IPS DF 4.7 (cell line): Measurements from ENCODE around the gene PRR7.
"Not testable (repeated sequence)": the region's sequence is repeated elsewhere in the genome, so short reads cannot be mapped to it uniquely, and the experiment has no call there.

Experiments
- DNase-seq: peaks from one replicate; pipeline ENCODE4 v3.0.0-alpha.2; 2013; ENCODE audit warnings: low spot score; ENCODE audit errors: extremely low read depth

Gene PRR7, protein sequence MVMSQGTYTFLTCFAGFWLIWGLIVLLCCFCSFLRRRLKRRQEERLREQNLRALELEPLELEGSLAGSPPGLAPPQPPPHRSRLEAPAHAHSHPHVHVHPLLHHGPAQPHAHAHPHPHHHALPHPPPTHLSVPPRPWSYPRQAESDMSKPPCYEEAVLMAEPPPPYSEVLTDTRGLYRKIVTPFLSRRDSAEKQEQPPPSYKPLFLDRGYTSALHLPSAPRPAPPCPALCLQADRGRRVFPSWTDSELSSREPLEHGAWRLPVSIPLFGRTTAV

DNA sequence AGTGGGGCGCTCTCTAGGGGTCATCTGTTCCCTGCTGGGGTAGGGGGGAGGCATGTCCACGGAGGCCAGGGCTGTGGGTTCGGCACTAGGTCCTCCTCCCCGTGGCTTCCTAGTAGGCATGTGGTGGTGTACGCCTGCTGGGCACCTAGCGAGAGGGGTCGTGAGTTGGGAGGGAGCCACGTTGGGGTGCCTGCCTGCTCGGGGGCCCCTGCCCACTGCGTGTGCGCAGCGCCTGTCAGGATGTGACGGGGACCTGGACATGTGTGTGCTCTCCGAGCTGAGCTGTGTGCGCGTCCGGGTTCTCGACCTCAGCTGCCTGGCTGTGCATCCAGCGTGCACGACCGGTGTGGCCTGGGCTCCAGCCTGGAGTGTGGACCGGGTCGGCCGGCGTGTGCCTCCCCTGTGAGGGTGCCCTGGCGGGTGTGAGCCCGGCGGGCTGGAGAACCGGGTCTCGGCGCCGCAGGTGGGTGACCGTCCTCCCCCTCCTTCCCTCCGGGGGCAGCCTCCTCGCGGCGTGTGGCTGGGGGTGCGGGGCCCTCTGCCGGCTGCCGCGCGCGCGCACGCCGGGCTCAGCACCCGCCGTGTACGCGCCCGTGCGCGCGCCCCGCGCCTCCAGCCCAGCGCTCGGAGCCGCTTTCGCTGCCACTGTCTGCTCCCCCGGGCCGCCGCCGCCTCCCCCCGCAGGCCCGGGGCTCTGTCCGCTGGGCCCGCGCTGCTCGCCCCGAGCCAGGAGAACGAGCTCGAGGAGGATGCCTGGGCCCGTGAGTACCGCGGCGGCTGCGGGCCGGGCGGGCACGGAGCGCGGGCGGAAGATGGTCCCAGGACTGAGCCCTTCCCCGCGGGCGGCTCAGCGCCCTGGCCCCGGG lies at the start of gene PRR7:
TSS of gene PRR7 (plus strand) at position 615 of the 866 bp plus-strand sequence. CDS start 8,254 bp downstream, outside the sequence.
- DNase-seq: no peak

DNA sequence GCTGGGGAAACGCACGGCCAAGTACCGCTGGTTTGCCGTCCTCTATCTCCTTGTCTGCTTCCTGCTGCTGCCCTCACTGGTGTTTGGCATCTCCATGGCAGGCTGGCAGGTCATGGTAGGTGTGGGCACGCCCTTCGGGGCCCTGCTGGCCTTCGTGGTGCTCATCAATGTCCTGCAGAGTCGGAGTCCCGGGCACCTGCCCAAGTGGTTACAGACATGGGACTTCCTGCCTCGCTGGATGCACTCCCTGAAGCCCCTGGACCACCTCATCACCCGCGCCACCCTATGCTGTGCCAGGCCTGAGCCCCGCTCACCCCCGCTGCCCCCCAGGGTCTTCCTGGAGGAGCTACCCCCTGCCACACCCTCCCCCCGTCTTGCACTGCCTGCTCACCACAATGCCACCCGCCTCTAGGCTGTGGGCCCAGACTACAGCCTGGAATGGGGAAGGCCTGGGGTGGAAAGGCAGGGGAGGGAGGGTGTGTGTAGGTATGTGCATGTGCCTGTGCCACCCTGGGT lies 48.7 kb upstream of the PRR7 start:
- no peak for DNase-seq

DNA sequence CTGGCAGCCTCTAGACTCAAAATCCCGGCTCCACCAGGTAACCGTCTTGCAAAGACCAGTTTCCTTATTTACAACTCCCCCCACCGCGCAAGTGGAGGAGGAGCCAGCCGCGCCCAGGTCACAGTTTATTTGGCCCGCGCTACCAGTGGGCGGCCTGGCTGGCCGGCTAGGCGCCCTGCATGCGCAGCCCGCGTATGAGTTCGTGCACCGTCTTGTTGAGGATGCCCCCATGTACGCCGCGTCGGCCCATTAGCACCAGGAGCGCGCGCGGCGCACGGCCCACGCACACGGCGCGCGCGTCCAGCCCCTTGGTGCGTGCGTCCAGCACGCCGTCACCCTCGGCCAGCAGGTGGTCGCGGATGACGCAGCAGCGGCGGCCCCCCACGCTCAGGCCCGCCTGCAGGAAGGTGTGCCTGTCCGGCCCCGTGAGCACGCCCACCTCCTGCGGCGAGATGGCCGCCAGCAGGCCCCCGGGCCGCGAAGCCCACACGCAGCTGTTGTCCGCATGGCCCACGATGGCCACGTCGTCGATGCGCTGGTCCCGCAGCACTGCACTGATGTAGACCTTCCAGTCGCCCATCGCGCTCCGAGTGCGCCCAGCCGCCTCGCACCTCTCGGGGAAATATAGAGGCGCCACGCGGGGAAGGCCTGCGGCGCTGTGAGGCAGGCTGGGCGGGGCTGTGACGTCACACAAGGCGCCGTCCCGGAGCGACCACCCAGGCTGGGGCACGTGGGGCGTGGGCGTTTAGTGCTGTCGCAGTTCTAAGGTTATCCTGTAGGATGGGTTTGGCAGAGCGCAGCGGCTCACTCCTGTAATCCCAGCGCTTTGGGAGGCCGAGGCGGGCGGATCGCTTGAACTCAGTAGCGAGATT lies 46.4 kb upstream of the PRR7 start, which contains the start of gene PFN3:
TSS of gene PFN3 (minus strand) at position 665 of the 872 bp plus-strand sequence. CDS start at position 580, 85 bp downstream.
- no peak for DNase-seq

DNA sequence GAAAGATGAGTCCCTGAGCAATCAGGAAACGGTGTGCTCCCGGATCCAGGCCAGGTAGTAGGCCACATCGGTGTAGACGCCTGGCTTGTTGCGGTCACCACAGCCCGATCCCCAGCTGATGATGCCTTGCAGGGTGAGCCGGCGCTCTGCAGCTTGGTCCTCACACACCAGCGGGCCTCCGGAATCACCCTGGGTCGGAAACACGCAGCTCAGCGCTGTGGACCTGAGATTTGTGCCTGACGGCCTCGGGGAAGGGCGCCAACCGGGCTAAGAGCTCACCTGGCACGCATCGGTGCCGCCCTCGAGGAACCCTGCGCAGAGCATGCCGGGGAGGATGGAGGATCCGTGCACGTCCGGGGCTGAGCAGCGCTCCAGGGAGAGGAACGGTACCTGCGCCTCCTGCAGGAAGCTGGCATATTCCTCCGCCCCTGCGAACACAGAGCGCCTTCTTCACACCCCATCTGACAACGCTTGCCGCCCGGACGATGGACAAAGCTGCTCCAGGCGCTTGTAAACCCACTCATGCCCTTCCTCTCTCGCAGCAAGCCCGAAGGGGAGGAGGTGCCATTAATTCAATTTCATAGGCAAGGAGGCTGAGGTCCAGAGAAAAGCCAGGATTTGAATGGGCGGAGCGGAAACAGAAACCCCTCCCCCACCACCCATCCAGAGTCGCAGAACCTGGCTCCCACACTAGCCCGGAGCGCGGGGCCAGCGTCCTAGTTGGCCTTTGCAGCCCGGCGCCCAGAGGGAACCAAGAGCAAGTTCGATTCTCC lies 44.2 kb upstream of the PRR7 start:
- no peak for DNase-seq

DNA sequence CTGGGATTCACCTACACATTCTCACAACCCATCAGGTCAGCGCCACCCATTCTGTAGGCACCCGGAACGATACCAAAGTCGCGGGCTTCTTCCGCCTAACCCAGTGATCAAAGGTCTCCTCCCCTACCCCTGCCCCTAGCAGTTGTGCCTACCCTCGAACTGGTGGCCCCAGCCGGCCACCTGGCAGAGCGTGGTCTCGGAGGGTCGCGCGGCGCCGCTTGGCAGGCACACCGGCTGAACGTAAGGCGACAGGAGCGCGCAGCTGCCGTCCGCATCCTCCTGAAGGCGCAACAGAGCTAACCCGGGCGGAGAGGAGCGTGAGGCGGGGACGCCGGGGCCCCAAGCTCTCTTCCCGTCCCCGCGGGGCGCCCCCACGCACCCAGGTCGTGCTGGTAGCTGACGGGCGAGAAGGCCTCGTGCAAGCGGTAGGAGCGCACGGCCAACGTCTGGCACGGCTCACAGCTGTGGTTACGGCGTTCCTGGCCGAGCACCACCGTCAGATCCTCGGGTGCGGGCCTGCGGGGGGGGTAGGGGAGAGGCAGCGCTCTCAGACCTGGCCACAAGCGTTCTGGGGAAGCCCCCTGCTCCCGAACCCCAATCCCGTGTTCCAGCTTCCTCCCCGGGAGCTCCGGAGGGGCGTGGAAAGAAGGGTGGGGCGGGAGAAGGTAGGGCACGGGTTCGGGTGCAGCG lies 43.4 kb upstream of the PRR7 start:
- DNase-seq: no peak

DNA sequence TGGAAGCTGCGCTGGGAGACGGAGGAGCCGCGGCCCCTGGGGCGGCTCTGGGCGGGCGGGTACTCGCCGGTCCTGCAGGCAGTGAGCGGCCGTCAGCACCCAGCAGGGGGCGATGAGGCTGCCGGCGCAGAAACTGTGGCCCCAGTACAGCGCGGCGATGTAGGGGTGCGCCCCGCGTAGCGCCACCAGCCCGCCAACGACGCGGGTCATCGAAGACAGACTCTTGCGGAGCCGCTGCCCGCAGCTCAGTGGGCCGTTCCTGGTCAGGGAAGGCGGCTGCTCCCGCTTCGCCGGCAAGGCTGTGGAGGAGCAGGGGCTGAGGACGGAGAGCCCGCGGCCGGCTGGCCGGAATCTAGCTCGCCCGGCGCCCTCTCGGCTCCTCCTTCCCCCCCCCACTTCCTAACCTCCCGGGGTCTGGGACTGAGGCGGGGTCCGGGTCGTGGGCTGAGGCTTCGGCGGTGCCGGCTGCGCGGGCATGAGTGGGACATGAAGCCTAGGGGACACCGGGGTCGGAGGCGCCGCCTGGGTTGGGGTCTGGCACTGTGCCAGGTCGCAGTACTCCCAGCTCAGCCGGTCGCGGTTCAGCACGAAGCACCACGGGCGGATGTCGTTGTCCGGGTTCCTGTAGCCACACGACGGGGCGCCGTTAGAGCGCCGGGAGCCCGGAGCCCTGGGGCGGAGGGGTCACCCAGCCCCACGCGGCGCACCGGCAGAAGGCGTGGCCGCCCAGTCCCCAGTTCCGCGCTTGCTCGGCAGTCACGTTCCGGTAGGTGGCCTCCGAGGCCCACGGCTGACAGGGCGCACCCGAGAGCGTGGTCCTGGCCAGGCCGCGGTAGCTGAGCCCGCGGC lies 42.6 kb upstream of the PRR7 start:
- DNase-seq: no peak

DNA sequence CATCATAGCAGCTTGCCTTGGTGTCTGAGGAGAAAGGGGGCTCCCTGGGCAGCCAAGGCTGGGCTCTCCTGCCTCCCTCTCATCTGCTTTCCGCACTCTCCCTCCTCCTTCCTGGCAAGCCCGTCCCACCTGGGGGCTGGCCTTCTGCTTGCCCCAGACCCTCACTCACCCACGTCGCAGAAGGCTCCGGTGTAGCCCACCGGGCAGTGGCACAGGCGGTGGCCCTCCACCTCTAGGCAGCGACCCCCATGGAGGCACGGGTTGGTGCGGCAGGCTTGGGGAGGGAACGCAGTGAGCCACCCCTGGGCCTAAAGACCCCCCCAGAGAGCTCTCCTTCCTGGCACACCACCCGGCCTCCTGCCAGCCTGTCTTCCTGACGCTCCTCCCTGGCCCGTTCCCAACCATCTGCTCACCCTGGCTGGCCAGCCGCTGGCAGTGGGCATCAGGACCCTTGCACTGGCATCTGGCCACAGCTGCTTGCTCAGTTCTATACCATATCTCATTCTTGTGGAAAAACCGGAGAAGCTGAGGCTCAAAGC lies 41.9 kb upstream of the PRR7 start:
- DNase-seq: no peak

DNA sequence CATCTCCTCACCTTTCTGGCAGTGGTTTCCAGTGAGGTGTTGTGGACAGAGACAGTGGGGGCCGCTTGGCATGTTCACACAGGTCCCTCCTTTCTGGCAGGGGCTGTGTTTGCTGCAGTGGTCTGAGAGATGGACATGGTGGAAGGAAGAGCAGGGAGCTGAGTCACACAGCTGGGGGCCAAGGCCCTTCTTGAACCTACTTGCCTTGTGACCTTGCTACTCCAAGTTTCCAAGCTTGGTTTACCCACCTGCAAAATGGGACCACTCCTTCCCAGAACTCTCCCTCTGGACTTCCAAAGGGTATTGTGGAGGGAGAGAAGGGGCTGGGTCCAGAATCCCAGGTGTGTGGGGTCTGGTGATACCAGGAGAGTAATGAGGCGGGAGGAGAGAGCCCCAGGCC lies 41.3 kb upstream of the PRR7 start:
- no peak for DNase-seq

DNA sequence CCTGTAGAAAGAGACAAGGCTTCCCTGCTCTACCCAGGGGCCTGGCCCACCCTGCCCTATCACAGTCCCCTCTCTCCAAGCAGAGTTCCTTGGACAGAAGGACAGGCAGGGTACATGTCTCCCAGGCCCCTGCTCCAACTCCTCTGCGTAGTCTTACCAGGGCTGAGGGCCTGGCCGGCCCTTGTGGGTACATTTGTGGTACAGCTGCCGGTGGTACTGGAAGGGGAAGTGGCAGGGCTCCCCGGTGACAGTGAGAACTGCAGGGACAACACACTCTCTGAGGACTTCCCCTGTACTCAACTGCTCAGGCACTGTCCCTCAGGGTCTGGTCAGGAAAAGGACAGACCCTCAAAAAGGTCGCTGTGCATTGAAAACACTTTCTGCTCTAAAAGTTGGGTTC lies 40.8 kb upstream of the PRR7 start:
- no peak for DNase-seq

DNA sequence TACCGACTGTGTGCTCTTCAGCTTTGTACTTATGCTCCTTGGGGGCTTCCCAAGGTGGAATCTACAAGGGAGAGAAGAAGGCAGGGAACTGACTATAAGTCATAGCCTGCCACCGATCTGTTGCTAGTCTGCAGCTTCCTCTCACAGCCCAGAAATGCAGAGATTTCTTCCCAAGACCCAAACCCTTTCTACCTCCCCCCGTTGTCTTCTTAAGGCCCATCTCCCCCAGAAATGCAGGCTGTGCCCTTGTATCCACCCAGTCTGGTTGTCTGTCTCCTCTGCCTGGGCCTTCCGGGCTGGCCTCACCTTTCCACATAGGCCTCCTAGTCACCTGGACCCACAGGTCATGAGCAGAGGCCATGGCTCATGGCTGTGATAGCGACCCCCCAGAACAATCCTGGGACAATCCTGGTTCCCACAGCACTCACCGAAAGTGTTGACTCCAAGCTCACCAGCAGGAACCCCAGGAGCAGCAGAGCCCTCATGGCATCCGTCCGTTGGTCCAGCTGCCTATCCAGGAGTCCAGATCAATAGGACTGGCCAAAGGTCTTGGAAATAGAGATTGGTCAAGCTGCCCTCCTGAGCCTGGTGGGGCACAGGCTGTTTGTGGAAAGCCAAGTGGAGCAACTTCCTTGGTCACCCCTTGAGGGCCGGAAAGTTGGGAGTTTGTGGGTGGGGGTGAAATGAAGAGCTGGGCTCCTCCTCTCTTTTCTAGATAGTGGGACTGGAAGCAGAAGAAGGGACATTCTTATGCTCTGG lies 37.4 kb upstream of the PRR7 start, which contains the start of gene F12:
TSS of gene F12 (minus strand) at position 522 of the 759 bp plus-strand sequence. CDS start at position 485, 37 bp downstream.
- no peak for DNase-seq

DNA sequence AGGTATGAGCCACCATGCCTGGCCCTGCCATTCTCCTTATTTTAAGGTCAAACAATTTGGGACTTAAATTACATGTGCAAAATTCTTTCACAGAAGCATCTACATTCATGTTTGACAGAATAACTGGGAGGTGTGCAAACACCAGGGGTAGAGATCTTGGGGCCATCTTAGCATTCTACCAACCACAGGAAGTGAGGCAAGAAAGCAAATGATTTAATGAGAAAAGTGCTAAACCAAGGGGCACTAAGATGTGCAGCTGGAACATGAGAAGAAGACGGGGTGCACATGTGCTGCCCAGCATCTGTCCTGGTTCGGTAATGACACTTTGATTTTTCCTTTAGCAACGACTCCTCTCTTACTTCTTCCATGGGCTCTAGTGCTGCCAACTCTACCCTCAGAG lies 36.0 kb upstream of the PRR7 start:
- no peak for DNase-seq

DNA sequence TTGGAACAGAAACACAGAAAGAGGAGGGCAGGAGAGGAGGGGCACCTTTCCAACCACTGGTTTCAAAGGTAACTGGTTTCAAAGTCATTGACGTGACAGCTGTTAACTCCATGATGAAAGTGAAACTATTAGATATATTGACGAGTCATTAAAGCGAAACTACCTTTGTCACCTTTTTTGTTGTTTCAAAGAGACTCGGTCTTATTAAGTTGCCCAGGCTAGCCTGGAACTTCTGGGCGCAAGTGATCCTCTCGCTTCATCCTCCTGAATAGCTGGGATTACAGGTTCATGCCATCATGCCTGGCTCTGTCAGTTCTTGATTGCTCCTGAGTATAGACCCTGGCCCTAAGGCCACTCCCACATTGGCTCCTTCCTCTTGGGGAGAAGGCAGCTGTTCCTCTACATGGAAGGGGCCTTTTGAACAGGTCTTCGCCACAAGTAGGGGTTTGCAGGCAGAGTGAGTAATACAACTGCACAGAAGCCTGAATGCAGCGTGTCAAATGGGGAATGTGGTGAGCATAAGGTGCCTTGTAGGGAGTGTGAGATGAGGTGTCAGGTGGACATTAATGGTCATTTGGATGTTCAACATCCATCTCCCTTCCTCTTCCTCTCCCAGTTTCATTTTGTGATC lies 33.9 kb upstream of the PRR7 start:
- no peak for DNase-seq

DNA sequence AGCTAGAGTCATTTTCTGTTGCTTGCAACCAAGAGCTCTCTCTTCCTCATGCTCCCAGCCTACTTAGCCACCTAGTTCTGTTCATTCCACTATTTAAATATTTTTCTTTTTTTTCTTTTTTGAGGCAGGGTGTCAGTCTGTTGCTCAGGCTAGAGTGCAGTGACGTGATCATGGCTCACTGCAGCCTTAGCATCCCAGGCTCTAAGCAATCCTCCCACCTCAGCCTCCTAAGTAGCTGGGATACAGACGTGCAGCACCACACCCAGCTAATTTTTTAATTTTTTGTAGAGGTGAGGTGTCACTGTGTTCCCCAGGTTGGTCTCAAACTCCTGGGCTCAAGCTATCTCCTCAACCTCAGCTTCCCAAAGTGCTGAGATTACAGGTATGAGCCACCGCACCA lies 32.1 kb upstream of the PRR7 start:
- no peak for DNase-seq

DNA sequence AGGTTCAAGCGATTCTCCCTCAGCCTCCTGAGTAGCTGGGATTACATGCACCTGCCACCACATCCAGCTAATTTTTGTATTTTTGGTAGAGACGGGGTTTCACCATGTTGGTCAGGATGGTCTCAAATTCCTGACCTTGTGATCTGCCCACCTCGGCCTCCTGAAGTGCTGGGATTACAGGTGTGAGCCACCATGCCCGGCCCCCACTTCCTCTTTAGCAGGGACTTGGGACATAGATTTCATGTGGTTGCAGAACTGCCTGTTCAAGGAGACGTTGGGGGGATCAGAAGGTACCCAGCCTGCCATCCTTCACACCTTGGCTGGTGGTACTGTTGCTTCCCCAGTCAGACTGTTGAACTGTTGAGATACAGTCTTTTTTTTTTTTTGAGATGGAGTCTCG lies 29.5 kb upstream of the PRR7 start:
- DNase-seq: not testable (repeated sequence)

DNA sequence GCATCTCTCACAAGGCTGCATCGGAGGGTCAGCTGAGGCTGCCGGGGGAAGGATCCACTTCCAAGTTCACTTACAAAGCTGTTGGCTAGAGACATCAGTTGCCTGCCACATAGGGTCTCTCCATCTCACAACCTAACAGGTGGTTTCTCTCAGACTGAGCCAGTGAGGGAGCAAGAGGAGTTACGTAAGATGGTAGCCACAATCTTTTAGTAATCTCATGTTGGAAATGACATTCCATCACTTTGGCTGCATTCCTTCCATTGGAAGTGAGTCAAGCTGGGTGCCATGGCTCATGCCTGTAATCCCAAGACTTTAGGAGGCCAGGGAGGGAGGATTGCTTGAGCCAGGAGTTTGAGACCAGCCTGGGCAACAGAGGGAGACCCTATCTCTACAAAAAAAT lies 27.6 kb upstream of the PRR7 start:
- DNase-seq: no peak

DNA sequence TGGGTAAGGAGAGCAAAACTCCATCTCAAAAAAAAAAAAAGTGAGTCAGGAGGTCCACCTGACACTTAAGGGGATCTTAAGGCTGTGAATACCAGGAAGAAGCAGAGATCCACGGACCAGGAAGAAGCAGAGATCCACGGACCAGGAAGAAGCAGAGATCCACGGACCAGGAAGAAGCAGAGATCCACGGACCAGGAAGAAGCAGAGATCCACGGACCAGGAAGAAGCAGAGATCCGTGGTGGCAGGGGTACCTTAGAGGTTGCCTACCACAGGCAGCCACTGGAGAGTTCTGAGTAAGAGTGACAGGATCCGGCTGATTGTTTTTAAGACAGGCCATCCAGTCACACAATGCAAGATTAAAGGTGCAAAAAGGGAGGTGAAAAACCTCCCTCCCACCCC lies 26.1 kb upstream of the PRR7 start:
- not testable (repeated sequence) for DNase-seq

DNA sequence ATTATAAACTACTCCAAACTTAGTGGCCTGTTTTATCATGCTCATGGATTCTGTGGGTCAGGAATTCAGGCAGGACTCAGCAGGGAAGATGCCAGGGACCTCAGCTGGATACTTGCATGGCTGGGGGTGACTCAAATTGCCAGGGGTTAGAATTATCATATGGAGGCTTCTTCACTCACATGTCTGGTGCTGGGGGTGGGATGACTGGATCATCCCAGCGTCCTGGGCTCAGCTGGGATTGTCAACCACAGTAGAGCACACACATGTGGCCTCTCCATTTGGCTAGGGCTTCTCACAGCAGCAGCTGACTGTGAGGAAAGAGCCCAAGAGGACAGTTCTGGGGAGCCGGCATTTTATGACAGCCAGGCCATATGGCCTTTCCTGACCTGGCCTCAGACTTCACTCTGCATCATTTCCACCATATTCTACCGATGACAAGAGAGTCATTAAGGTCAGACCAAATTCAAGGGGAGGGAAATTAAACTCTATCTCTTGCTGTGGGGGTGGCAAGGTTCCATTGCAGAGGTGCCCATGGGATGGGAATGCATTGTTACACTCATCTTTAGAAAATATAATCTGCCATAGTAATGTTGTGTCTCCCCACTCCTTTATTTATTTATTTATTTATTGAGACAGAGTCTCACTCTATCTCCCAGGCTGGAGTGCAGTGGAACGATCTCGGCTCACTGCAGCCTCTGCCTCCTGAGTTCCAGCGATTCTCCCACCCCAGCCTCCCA lies 25.4 kb upstream of the PRR7 start:
- no peak for DNase-seq
